K562 (cell line): Measurements from ENCODE around the gene SPRYD3. TPM values are rescaled to one million over a fixed set of nuclear protein-coding genes. Genes with fewer than 3 reads are reported as not detected.

Source experiments
- CXXC5 ChIP-seq: fragments of 250-450 bp; sonication (Bioruptor Pico); IDR thresholded peaks from 2 replicates; pipeline ENCODE4 v1.8.0; 2022; ENCODE audit warnings: inconsistent platforms, mild to moderate bottlenecking, moderate library complexity
- HDAC1 ChIP-seq, 2 experiments: fragments of 450-650 bp; IDR thresholded peaks; 2 replicates each; pipeline ENCODE4 v1.6.1; 2016 to 2017; ENCODE audit warnings: inconsistent platforms in 1 of 2, mild to moderate bottlenecking in 1 of 2, moderate library complexity in 1 of 2
- KAT7 ChIP-seq: sonication (generic); formaldehyde crosslinking; IDR thresholded peaks from 2 replicates; pipeline ENCODE4 v1.8.0; 2022; ENCODE audit warnings: missing genetic modification reagents, mild to moderate bottlenecking, borderline replicate concordance
- NCOA1 ChIP-seq: fragments of 450-650 bp; IDR thresholded peaks from 2 replicates; pipeline ENCODE4 v1.6.1; 2016; ENCODE audit warnings: low read depth
- RFX5 ChIP-seq: IDR thresholded peaks from 2 replicates; pipeline ENCODE4 v1.6.1; 2011; ENCODE audit warnings: low read depth, mild to moderate bottlenecking, improper control_type of control experiment, low read length
- WHSC1 ChIP-seq: IDR thresholded peaks from one replicate; pipeline ENCODE4 v1.6.1; 2012; ENCODE audit warnings: low read length, control low read depth, inconsistent platforms
- ZFP36 ChIP-seq: fragments of 150-350 bp; IDR thresholded peaks from 2 replicates; pipeline ENCODE4 v1.6.1; 2018; ENCODE audit warnings: low read length, low read depth; ENCODE audit not compliant: partially characterized antibody
- polyA plus RNA-seq, 8 experiments: library from polyadenylated mRNA; depleted of rRNA in 4 of 8; stranded (reverse) in 5 of 8; unstranded in 3 of 8; fragments of >200 nt; fragmentation: Nextera tagmentation in 2 of 8; fragmentation: Illumina TruSeq in 1 of 8; extraction: Ambion mirVana in 2 of 8; extraction: Trizol in 1 of 8; gene quantifications; 2 replicates each; pipeline versions ENCODE4 v1.2.1 to v1.2.3, GENCODE V29; 2011 to 2014; ENCODE audit warnings: inconsistent platforms in 1 of 8, missing spikeins in 1 of 8
- total RNA-seq, 7 experiments: library from RNA; depleted of rRNA in 6 of 7; stranded (reverse); fragments of >200 nt in 6 of 7; fragmentation: Illumina TruSeq in 2 of 7; extraction: Trizol in 2 of 7; gene quantifications; 2 replicates each; pipeline versions ENCODE4 v1.2.1 to v1.2.3, GENCODE V29; 2011 to 2021; ENCODE audit warnings: low replicate concordance in 1 of 7
- TF ChIP-seq, protein P1 (sequence below): fragments of 150-350 bp; conservative IDR thresholded peaks from 2 replicates; pipeline ENCODE4 v1.6.1; 2014; ENCODE audit warnings: low read length
- TF ChIP-seq, protein P2 (sequence below): fragments of 200-800 bp; sonication (Bioruptor generic); IDR thresholded peaks from 2 replicates; pipeline ENCODE4 v1.6.1; 2017; ENCODE audit warnings: missing genetic modification characterization, missing compliant biosample characterization
- TF ChIP-seq, protein P3 (sequence below): fragments of 450-650 bp; IDR thresholded peaks from 2 replicates; pipeline ENCODE4 v1.6.1; 2017; ENCODE audit warnings: antibody characterized with exemption
- TF ChIP-seq, protein P4 (sequence below): sonication (generic); formaldehyde crosslinking; IDR thresholded peaks from 2 replicates; pipeline ENCODE4 v1.9.0; 2022; ENCODE audit warnings: mild to moderate bottlenecking, missing genetic modification reagents
- TF ChIP-seq, protein P5 (sequence below): fragments of 250-450 bp; sonication (Bioruptor Pico); IDR thresholded peaks from 2 replicates; pipeline ENCODE4 v1.4.0; 2020

Gene SPRYD3
- total and polyA plus RNA-seq, 9 of the 15 experiments (the other 6 are each of a cell fraction or from before 2014, with no cell fraction given), result 1.5 to 13.6 (median 7.6) TPM

DNA sequence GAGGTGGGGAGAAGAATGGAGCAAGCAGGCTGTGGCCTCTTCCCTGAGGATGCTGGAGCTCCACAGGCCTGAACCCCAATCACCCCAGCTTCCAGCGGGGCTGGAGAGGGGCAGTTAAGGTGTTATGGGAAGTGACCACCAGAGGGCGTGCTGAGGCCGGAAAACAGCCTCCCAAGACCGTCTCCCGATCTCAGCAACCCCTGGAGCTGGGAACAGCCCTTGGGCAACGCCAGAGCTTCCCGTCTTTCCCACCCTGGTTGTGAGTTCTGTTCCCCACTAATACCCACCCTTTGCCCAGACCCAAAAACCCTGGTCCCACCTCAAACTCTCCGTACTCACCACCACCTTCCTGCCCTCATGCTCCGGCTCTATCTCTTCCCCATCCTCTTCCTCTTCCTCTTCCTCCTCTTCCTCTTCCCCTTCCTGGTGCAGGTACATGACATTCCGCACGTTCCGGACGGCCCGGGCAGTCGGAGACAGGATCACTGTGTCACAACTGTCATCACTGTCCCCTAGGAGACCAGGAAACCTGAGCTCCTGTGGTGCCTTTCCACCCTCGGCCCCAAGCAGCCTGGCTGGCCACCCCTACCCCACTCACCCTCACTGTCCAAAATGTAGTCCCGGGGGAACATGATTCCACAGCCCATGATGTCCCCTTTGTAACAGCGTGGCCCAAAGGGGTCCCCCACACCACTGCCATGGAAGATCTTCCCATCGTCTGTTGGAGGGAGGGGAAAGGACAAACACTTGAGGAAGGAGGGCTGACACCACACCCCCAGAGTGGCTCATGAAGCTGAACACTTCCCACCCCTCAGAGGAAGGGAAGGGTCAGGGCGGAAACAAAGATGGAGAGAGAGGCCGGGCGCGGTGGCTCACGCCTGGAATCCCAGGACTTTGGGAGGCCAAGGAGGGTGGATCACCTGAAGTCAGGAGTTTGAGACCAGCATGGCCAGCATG lies 12.9 kb downstream of the SPRYD3 start (continued):
- TF ChIP-seq RFX5, result no peak
- 0 out of 2 replicates have a peak, but pooled peaks have one; percentile 49 for TF ChIP-seq KAT7 (CRISPR knock-in tag)
- peak; percentile 26; the same call in 1 of the 2 replicates for TF ChIP-seq NCOA1
- TF ChIP-seq, protein P1, sequence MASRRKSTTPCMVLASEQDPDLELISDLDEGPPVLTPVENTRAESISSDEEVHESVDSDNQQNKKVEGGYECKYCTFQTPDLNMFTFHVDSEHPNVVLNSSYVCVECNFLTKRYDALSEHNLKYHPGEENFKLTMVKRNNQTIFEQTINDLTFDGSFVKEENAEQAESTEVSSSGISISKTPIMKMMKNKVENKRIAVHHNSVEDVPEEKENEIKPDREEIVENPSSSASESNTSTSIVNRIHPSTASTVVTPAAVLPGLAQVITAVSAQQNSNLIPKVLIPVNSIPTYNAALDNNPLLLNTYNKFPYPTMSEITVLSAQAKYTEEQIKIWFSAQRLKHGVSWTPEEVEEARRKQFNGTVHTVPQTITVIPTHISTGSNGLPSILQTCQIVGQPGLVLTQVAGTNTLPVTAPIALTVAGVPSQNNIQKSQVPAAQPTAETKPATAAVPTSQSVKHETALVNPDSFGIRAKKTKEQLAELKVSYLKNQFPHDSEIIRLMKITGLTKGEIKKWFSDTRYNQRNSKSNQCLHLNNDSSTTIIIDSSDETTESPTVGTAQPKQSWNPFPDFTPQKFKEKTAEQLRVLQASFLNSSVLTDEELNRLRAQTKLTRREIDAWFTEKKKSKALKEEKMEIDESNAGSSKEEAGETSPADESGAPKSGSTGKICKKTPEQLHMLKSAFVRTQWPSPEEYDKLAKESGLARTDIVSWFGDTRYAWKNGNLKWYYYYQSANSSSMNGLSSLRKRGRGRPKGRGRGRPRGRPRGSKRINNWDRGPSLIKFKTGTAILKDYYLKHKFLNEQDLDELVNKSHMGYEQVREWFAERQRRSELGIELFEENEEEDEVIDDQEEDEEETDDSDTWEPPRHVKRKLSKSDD, result no peak
- TF ChIP-seq, protein P2, sequence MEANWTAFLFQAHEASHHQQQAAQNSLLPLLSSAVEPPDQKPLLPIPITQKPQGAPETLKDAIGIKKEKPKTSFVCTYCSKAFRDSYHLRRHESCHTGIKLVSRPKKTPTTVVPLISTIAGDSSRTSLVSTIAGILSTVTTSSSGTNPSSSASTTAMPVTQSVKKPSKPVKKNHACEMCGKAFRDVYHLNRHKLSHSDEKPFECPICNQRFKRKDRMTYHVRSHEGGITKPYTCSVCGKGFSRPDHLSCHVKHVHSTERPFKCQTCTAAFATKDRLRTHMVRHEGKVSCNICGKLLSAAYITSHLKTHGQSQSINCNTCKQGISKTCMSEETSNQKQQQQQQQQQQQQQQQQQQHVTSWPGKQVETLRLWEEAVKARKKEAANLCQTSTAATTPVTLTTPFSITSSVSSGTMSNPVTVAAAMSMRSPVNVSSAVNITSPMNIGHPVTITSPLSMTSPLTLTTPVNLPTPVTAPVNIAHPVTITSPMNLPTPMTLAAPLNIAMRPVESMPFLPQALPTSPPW, result peak; percentile 41
- TF ChIP-seq, protein P3, sequence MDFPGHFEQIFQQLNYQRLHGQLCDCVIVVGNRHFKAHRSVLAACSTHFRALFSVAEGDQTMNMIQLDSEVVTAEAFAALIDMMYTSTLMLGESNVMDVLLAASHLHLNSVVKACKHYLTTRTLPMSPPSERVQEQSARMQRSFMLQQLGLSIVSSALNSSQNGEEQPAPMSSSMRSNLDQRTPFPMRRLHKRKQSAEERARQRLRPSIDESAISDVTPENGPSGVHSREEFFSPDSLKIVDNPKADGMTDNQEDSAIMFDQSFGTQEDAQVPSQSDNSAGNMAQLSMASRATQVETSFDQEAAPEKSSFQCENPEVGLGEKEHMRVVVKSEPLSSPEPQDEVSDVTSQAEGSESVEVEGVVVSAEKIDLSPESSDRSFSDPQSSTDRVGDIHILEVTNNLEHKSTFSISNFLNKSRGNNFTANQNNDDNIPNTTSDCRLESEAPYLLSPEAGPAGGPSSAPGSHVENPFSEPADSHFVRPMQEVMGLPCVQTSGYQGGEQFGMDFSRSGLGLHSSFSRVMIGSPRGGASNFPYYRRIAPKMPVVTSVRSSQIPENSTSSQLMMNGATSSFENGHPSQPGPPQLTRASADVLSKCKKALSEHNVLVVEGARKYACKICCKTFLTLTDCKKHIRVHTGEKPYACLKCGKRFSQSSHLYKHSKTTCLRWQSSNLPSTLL, result 0 out of 2 replicates have a peak, but pooled peaks have one; percentile 18
- TF ChIP-seq, protein P4, sequence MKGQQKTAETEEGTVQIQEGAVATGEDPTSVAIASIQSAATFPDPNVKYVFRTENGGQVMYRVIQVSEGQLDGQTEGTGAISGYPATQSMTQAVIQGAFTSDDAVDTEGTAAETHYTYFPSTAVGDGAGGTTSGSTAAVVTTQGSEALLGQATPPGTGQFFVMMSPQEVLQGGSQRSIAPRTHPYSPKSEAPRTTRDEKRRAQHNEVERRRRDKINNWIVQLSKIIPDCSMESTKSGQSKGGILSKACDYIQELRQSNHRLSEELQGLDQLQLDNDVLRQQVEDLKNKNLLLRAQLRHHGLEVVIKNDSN (CRISPR knock-in tag), result 0 out of 2 replicates have a peak, but pooled peaks have one; percentile 3
- 0 out of 2 replicates have a peak, but pooled peaks have one; percentile 23 for TF ChIP-seq CXXC5 (CRISPR knock-in tag)
- TF ChIP-seq WHSC1, result no peak
- peak in 1 of 2 experiments; percentile 35; a peak in 1 of 4 replicates for TF ChIP-seq HDAC1 (IDR thresholded peaks at IDR 0.05)
- TF ChIP-seq, protein P5, sequence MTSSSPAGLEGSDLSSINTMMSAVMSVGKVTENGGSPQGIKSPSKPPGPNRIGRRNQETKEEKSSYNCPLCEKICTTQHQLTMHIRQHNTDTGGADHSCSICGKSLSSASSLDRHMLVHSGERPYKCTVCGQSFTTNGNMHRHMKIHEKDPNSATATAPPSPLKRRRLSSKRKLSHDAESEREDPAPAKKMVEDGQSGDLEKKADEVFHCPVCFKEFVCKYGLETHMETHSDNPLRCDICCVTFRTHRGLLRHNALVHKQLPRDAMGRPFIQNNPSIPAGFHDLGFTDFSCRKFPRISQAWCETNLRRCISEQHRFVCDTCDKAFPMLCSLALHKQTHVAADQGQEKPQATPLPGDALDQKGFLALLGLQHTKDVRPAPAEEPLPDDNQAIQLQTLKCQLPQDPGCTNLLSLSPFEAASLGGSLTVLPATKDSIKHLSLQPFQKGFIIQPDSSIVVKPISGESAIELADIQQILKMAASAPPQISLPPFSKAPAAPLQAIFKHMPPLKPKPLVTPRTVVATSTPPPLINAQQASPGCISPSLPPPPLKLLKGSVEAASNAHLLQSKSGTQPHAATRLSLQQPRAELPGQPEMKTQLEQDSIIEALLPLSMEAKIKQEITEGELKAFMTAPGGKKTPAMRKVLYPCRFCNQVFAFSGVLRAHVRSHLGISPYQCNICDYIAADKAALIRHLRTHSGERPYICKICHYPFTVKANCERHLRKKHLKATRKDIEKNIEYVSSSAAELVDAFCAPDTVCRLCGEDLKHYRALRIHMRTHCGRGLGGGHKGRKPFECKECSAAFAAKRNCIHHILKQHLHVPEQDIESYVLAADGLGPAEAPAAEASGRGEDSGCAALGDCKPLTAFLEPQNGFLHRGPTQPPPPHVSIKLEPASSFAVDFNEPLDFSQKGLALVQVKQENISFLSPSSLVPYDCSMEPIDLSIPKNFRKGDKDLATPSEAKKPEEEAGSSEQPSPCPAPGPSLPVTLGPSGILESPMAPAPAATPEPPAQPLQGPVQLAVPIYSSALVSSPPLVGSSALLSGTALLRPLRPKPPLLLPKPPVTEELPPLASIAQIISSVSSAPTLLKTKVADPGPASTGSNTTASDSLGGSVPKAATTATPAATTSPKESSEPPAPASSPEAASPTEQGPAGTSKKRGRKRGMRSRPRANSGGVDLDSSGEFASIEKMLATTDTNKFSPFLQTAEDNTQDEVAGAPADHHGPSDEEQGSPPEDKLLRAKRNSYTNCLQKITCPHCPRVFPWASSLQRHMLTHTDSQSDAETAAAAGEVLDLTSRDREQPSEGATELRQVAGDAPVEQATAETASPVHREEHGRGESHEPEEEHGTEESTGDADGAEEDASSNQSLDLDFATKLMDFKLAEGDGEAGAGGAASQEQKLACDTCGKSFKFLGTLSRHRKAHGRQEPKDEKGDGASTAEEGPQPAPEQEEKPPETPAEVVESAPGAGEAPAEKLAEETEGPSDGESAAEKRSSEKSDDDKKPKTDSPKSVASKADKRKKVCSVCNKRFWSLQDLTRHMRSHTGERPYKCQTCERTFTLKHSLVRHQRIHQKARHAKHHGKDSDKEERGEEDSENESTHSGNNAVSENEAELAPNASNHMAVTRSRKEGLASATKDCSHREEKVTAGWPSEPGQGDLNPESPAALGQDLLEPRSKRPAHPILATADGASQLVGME (CRISPR knock-in tag), result 0 out of 2 replicates have a peak, but pooled peaks have one; percentile 40
- TF ChIP-seq ZFP36, result no peak
